Measurements from ENCODE around the gene TSC22D4. TPM values are rescaled to one million over a fixed set of nuclear protein-coding genes. Genes with fewer than 3 reads are reported as not detected.
A peak's percentile ranks its signal among the peaks of the same experiment; 100 is the strongest.

The TSC22D4 gene
- total RNA-seq, 1 experiment from 2014 or later = 71.0 TPM

GRCh38 chr7:100476101-100476780 lies 2.8 kb downstream of the TSC22D4 start:
- DNase-seq (ENCODE audit: low spot score) = no peak
- ChIA-PET POLR2A (ENCODE audit: low non-redundant PET) (interaction anchor here (0.7 kb wide), 1 partner anchor 141 kb away, joined by 7 read pairs; no protein-coding TSS in a partner anchor), CTCF (interaction anchor here (0.6 kb wide), 1 partner anchor 100 kb away, joined by 3 read pairs; no protein-coding TSS in a partner anchor)
- peaks cover 9% of the 10 kb centered on the region for H3K36me3 ChIP-seq (ENCODE audit: insufficient read depth, low read length, poor library complexity, severe bottlenecking)
- H3K9me3 ChIP-seq (ENCODE audit: low read depth, low read length, poor library complexity, severe bottlenecking) = no peaks in the 10 kb centered on the region
- H3K4me3 ChIP-seq (ENCODE audit: low read depth, low read length, poor library complexity, severe bottlenecking) = peak overlapping the region; percentile 87
- TF ChIP-seq CTCF (conservative IDR thresholded peaks at IDR 0.05; ENCODE audit: low read depth, low read length) (no peak), EZH2 (IDR thresholded peaks at IDR 0.05; ENCODE audit: borderline replicate concordance, low read depth, low read length, poor library complexity, severe bottlenecking) (no peak)
- H3K4me1 ChIP-seq (ENCODE audit: insufficient read depth, low read length, poor library complexity, severe bottlenecking) = peaks cover 43% of the 10 kb centered on the region
- intact Hi-C loops (cut with micrococcal nuclease; ENCODE audit: unreplicated experiment) = loop anchor here (5.0 kb wide), 1 partner anchor 196 kb away; the partner anchor contains the start of gene GNB2
- H3K27me3 ChIP-seq (replicated peaks; ENCODE audit: insufficient read depth, low read depth, low read length, poor library complexity) = no peaks in the 10 kb centered on the region
- H3K27ac ChIP-seq (ENCODE audit: low read depth, low read length, poor library complexity, severe bottlenecking) = peak overlapping the region; percentile 70
- BruUV-seq (replicated peaks) = no TSS peak

GRCh38 chr7:100475549-100475948 lies 3.5 kb downstream of the TSC22D4 start:
- H3K27ac ChIP-seq (ENCODE audit: low read depth, low read length, poor library complexity, severe bottlenecking) = peak overlapping the region; percentile 70
- H3K4me1 ChIP-seq (ENCODE audit: insufficient read depth, low read length, poor library complexity, severe bottlenecking) = peaks cover 43% of the 10 kb centered on the region
- POLR2A ChIA-PET (ENCODE audit: low non-redundant PET) = no interaction called here
- H3K9me3 ChIP-seq (ENCODE audit: low read depth, low read length, poor library complexity, severe bottlenecking) = no peaks in the 10 kb centered on the region
- DNase-seq (ENCODE audit: low spot score) = no peak
- peak overlapping the region; percentile 87 for H3K4me3 ChIP-seq (ENCODE audit: low read depth, low read length, poor library complexity, severe bottlenecking)
- intact Hi-C loops (cut with micrococcal nuclease; ENCODE audit: unreplicated experiment) = loop anchor here (5.0 kb wide), 1 partner anchor 197 kb away; the partner anchor contains the start of gene GNB2
- no peak for TF ChIP-seq EZH2 (IDR thresholded peaks at IDR 0.05; ENCODE audit: borderline replicate concordance, low read depth, low read length, poor library complexity, severe bottlenecking)
- TF ChIP-seq CTCF (conservative IDR thresholded peaks at IDR 0.05; ENCODE audit: low read depth, low read length) = no peak
- peaks cover 9% of the 10 kb centered on the region for H3K36me3 ChIP-seq (ENCODE audit: insufficient read depth, low read length, poor library complexity, severe bottlenecking)
- BruUV-seq (replicated peaks) = no TSS peak
- CTCF ChIA-PET = interaction anchor here (0.6 kb wide), 1 partner anchor 86 kb away, joined by 5 read pairs; no protein-coding TSS in a partner anchor
- H3K27me3 ChIP-seq (replicated peaks; ENCODE audit: insufficient read depth, low read depth, low read length, poor library complexity) = no peaks in the 10 kb centered on the region

GRCh38 chr7:100472854-100473499 lies 6.0 kb downstream of the TSC22D4 start:
- Histone ChIP-seq H3K9me3 (ENCODE audit: low read depth, low read length, poor library complexity, severe bottlenecking) (no peaks in the 10 kb centered on the region), H3K36me3 (ENCODE audit: insufficient read depth, low read length, poor library complexity, severe bottlenecking) (peaks cover 9% of the 10 kb centered on the region), H3K4me1 (ENCODE audit: insufficient read depth, low read length, poor library complexity, severe bottlenecking) (peaks cover 41% of the 10 kb centered on the region), H3K27me3 (replicated peaks; ENCODE audit: insufficient read depth, low read depth, low read length, poor library complexity) (no peaks in the 10 kb centered on the region), H3K27ac (ENCODE audit: low read depth, low read length, poor library complexity, severe bottlenecking) (peak overlapping the region; percentile 87), H3K4me3 (ENCODE audit: low read depth, low read length, poor library complexity, severe bottlenecking) (peak overlapping the region; percentile 40)
- ChIA-PET POLR2A (ENCODE audit: low non-redundant PET) (interaction anchor here (0.5 kb wide), 1 partner anchor 11 kb away, joined by 4 read pairs; no protein-coding TSS in a partner anchor), CTCF (no interaction called here)
- peak; percentile 95 for DNase-seq (ENCODE audit: low spot score)
- TF ChIP-seq CTCF (conservative IDR thresholded peaks at IDR 0.05; ENCODE audit: low read depth, low read length) = no peak
- TF ChIP-seq EZH2 (IDR thresholded peaks at IDR 0.05; ENCODE audit: borderline replicate concordance, low read depth, low read length, poor library complexity, severe bottlenecking) = no peak
- intact Hi-C loops (cut with micrococcal nuclease; ENCODE audit: unreplicated experiment) = loop anchor here (2.0 kb wide), 1 partner anchor 42 kb away; no protein-coding TSS in a partner anchor
- no TSS peak for BruUV-seq (replicated peaks)

Data from A673 (cell line).